Measurements from ENCODE around the gene RNASE13.
"Not testable (repeated sequence)": the region's sequence is repeated elsewhere in the genome, so short reads cannot be mapped to it uniquely, and the experiment has no call there.

The RNASE13 gene

GRCh38 chr14:21016413-21017190, 18.0 kb downstream of the RNASE13 start:
- peaks cover 11% of the 10 kb centered on the region for H3K36me3 Mint-ChIP-seq (ENCODE audit: low read depth)
- peak overlapping the region; percentile 7 for H3K27ac Mint-ChIP-seq
- intact Hi-C loops (cut with micrococcal nuclease) = no loop called here
- no peaks in the 10 kb centered on the region for H3K9me3 Mint-ChIP-seq
- no peak overlapping the region for H3K4me3 Mint-ChIP-seq
- peaks cover 68% of the 10 kb centered on the region for H3K4me1 Mint-ChIP-seq (ENCODE audit: low read depth)
- peaks cover 18% of the 10 kb centered on the region for H3K27me3 Mint-ChIP-seq

GRCh38 chr14:21015312-21015711, 19.3 kb downstream of the RNASE13 start:
- H3K9me3 Mint-ChIP-seq = no peaks in the 10 kb centered on the region
- H3K27me3 Mint-ChIP-seq = peaks cover 23% of the 10 kb centered on the region
- H3K36me3 Mint-ChIP-seq (ENCODE audit: low read depth) = peaks cover 11% of the 10 kb centered on the region
- H3K27ac Mint-ChIP-seq = no peak overlapping the region
- intact Hi-C loops (cut with micrococcal nuclease) = loop anchor here (2.0 kb wide), 1 partner anchor 81 kb away; no protein-coding TSS in a partner anchor
- no peak overlapping the region for H3K4me3 Mint-ChIP-seq
- peaks cover 55% of the 10 kb centered on the region for H3K4me1 Mint-ChIP-seq (ENCODE audit: low read depth)

GRCh38 chr14:21014761-21015190, 19.8 kb downstream of the RNASE13 start:
- Mint-ChIP-seq H3K36me3 (ENCODE audit: low read depth) (peaks cover 11% of the 10 kb centered on the region), H3K27me3 (peaks cover 23% of the 10 kb centered on the region), H3K4me3 (no peak overlapping the region), H3K9me3 (no peaks in the 10 kb centered on the region), H3K27ac (no peak overlapping the region), H3K4me1 (ENCODE audit: low read depth) (peaks cover 51% of the 10 kb centered on the region)
- intact Hi-C loops (cut with micrococcal nuclease) = loop anchor here (1.0 to 2.0 kb wide), 3 partner anchors 26 to 92 kb away; no protein-coding TSS in a partner anchor

- H3K9me3 Mint-ChIP-seq = no peaks in the 10 kb centered on the region
- no peaks in the 10 kb centered on the region for H3K36me3 Mint-ChIP-seq (ENCODE audit: low read depth)
- H3K4me1 Mint-ChIP-seq (ENCODE audit: low read depth) = peaks cover 15% of the 10 kb centered on the region
- no peak overlapping the region for H3K4me3 Mint-ChIP-seq
- H3K27me3 Mint-ChIP-seq = peaks cover 23% of the 10 kb centered on the region
- H3K27ac Mint-ChIP-seq = no peak overlapping the region
- intact Hi-C loops (cut with micrococcal nuclease) = no loop called here
Measured at GRCh38 chr14:21011136-21011535, 23.5 kb downstream of the RNASE13 start.

GRCh38 chr14:21009721-21010120, 24.9 kb downstream of the RNASE13 start:
- intact Hi-C loops (cut with micrococcal nuclease); H3K9me3 Mint-ChIP-seq; H3K4me3 Mint-ChIP-seq; H3K4me1 Mint-ChIP-seq (ENCODE audit: low read depth); H3K27ac Mint-ChIP-seq; H3K36me3 Mint-ChIP-seq (ENCODE audit: low read depth): not testable (repeated sequence)
- H3K27me3 Mint-ChIP-seq = peaks cover 23% of the 10 kb centered on the region

- Mint-ChIP-seq H3K9me3 (no peaks in the 10 kb centered on the region), H3K36me3 (ENCODE audit: low read depth) (no peaks in the 10 kb centered on the region), H3K27ac (no peak overlapping the region), H3K4me1 (ENCODE audit: low read depth) (peaks cover 12% of the 10 kb centered on the region), H3K4me3 (no peak overlapping the region), H3K27me3 (no peaks in the 10 kb centered on the region)
- intact Hi-C loops (cut with micrococcal nuclease) = no loop called here
Measured at GRCh38 chr14:21003788-21004346, 30.7 kb downstream of the RNASE13 start.

GRCh38 chr14:21001218-21001617, 33.4 kb downstream of the RNASE13 start:
- Mint-ChIP-seq H3K9me3 (no peaks in the 10 kb centered on the region), H3K36me3 (ENCODE audit: low read depth) (peaks cover 13% of the 10 kb centered on the region), H3K27ac (no peak overlapping the region), H3K4me3 (no peak overlapping the region), H3K4me1 (ENCODE audit: low read depth) (peaks cover 12% of the 10 kb centered on the region), H3K27me3 (no peaks in the 10 kb centered on the region)
- intact Hi-C loops (cut with micrococcal nuclease) = no loop called here

GRCh38 chr14:20999591-20999990, 35.0 kb downstream of the RNASE13 start:
- H3K4me1 Mint-ChIP-seq (ENCODE audit: low read depth) = peaks cover 12% of the 10 kb centered on the region
- peaks cover 29% of the 10 kb centered on the region for H3K36me3 Mint-ChIP-seq (ENCODE audit: low read depth)
- no peak overlapping the region for H3K27ac Mint-ChIP-seq
- H3K4me3 Mint-ChIP-seq = no peak overlapping the region
- intact Hi-C loops (cut with micrococcal nuclease) = no loop called here
- no peaks in the 10 kb centered on the region for H3K27me3 Mint-ChIP-seq
- H3K9me3 Mint-ChIP-seq = no peaks in the 10 kb centered on the region

- Mint-ChIP-seq H3K27me3 (no peaks in the 10 kb centered on the region), H3K27ac (no peak within 1 kb of the TSS), H3K36me3 (ENCODE audit: low read depth) (peaks cover 37% of the 10 kb centered on the region), H3K4me1 (ENCODE audit: low read depth) (peaks cover 8% of the 10 kb centered on the region), H3K4me3 (no peak within 1 kb of the TSS), H3K9me3 (no peaks in the 10 kb centered on the region)
- intact Hi-C loops (cut with micrococcal nuclease) = no loop called here
Measured at GRCh38 chr14:20998674-20999366, 35.8 kb downstream of the RNASE13 start, which contains the start of gene SLC39A2. Gene SLC39A2, plus strand, starts transcription at chr14:20999293. Its CDS starts 154 bp downstream, at chr14:20999447.

- intact Hi-C loops (cut with micrococcal nuclease) = no loop called here
- Mint-ChIP-seq H3K9me3 (no peaks in the 10 kb centered on the region), H3K4me3 (no peak overlapping the region), H3K27ac (no peak overlapping the region), H3K27me3 (no peaks in the 10 kb centered on the region), H3K4me1 (ENCODE audit: low read depth) (peaks cover 7% of the 10 kb centered on the region), H3K36me3 (ENCODE audit: low read depth) (peaks cover 44% of the 10 kb centered on the region)
Measured at GRCh38 chr14:20998139-20998538, 36.5 kb downstream of the RNASE13 start.

- H3K4me3 Mint-ChIP-seq = no peak overlapping the region
- peaks cover 49% of the 10 kb centered on the region for H3K36me3 Mint-ChIP-seq (ENCODE audit: low read depth)
Measured at GRCh38 chr14:20997564-20997963, 37.0 kb downstream of the RNASE13 start.

GRCh38 chr14:20997115-20997514, 37.5 kb downstream of the RNASE13 start:
- peaks cover 9% of the 10 kb centered on the region for H3K4me1 Mint-ChIP-seq (ENCODE audit: low read depth)
- intact Hi-C loops (cut with micrococcal nuclease) = no loop called here
- H3K4me3 Mint-ChIP-seq = no peak overlapping the region
- no peaks in the 10 kb centered on the region for H3K9me3 Mint-ChIP-seq
- no peak overlapping the region for H3K27ac Mint-ChIP-seq
- H3K36me3 Mint-ChIP-seq (ENCODE audit: low read depth) = peaks cover 54% of the 10 kb centered on the region
- H3K27me3 Mint-ChIP-seq = no peaks in the 10 kb centered on the region

More at GRCh38 chr14:20997564-20997963, 37.0 kb downstream of the RNASE13 start:
- Mint-ChIP-seq H3K27ac (no peak overlapping the region), H3K27me3 (no peaks in the 10 kb centered on the region), H3K9me3 (no peaks in the 10 kb centered on the region), H3K4me1 (ENCODE audit: low read depth) (peaks cover 7% of the 10 kb centered on the region)
- intact Hi-C loops (cut with micrococcal nuclease) = no loop called here

GRCh38 chr14:20996521-20996920, 38.1 kb downstream of the RNASE13 start:
- Mint-ChIP-seq H3K4me3 (no peak overlapping the region), H3K27me3 (no peaks in the 10 kb centered on the region), H3K36me3 (ENCODE audit: low read depth) (peaks cover 60% of the 10 kb centered on the region), H3K27ac (no peak overlapping the region), H3K4me1 (ENCODE audit: low read depth) (peaks cover 12% of the 10 kb centered on the region), H3K9me3 (no peaks in the 10 kb centered on the region)
- intact Hi-C loops (cut with micrococcal nuclease) = no loop called here

All from dendritic cell treated with granulocyte-macrophage colony-stimulating factor and Interleukin-4, amounts not matched to agents 40 ng/mL and 50 ng/mL, for 4 days (primary cell).